Right lobe of liver (tissue), 4 donors: ENCODE data around the gene ESYT1.

Experiments used
- POLR2A ChIP-seq: fragments of 450-650 bp; IDR thresholded peaks from one replicate; pipeline ENCODE4 v1.6.1; 2017; ENCODE audit warnings: antibody characterized with exemption, mild to moderate bottlenecking
- TF ChIP-seq, protein P1 (sequence below), 4 donors: fragments of 200-600 bp in 3 of 4; fragments of 450-650 bp in 1 of 4; IDR thresholded peaks; one replicate each; pipeline versions ENCODE4 v1.5.1 to v1.8.0; 2016 to 2022; ENCODE audit warnings: antibody characterized with exemption in 4 of 4, mild to moderate bottlenecking in 2 of 4
- donor health status: DM: no; HTN: no; CAD: no.
- donor health status: DM: no; HTN: no; CAD: no.
- donor health status: DM: no; HTN: yes; CAD: no.

GRCh38 chr12:56103823-56104108 lies 24.3 kb upstream of the ESYT1 start:
- TF ChIP-seq, protein P1, sequence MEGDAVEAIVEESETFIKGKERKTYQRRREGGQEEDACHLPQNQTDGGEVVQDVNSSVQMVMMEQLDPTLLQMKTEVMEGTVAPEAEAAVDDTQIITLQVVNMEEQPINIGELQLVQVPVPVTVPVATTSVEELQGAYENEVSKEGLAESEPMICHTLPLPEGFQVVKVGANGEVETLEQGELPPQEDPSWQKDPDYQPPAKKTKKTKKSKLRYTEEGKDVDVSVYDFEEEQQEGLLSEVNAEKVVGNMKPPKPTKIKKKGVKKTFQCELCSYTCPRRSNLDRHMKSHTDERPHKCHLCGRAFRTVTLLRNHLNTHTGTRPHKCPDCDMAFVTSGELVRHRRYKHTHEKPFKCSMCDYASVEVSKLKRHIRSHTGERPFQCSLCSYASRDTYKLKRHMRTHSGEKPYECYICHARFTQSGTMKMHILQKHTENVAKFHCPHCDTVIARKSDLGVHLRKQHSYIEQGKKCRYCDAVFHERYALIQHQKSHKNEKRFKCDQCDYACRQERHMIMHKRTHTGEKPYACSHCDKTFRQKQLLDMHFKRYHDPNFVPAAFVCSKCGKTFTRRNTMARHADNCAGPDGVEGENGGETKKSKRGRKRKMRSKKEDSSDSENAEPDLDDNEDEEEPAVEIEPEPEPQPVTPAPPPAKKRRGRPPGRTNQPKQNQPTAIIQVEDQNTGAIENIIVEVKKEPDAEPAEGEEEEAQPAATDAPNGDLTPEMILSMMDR (IDR thresholded peaks at IDR 0.05): no peak
- no peak for TF ChIP-seq POLR2A
